SK-N-SH (cell line): Measurements from ENCODE around the gene PDGFA. TPM values are rescaled to one million over a fixed set of nuclear protein-coding genes. Genes with fewer than 3 reads are reported as not detected.
A peak's percentile ranks its signal among the peaks of the same experiment; 100 is the strongest.

Experiments used
- CTCF ChIA-PET: fragments of 300-600, 350-600 bp; formaldehyde crosslinking; extraction: SDS; loops from one replicate; lab custom pipeline; 2021; lab: Yijun Ruan, JAX
- POLR2A ChIA-PET: fragments of 350-600 bp; sonication (Branson Sonifier 250); formaldehyde crosslinking; extraction: SDS; loops from one replicate; lab custom pipeline; 2020; ENCODE audit warnings: antibody characterized with exemption, inconsistent platforms; lab: Yijun Ruan, JAX
- DNase-seq: peaks from one replicate; pipeline ENCODE4 v3.0.0; 2012
- H2AFZ ChIP-seq: fragments of 200-600 bp; sonication (generic); 2 replicates; pipeline ENCODE4 v1.8.1; 2016; ENCODE audit warnings: antibody characterized with exemption, mild to moderate bottlenecking, low read depth
- H3F3A ChIP-seq: fragments of 200-600 bp; sonication (generic); replicated peaks from 2 replicates; pipeline ENCODE3; 2016; ENCODE audit warnings: antibody characterized with exemption, mild to moderate bottlenecking; ENCODE audit not compliant: insufficient read depth
- H3K27ac ChIP-seq, 2 experiments: fragments of 200-500 bp in 1 of 2; fragments of 200-600 bp in 1 of 2; sonication (Bioruptor generic) in 1 of 2; sonication (generic), shearing (Covaris generic) in 1 of 2; 2 replicates each; pipeline versions ENCODE4 v1.5.1 to v1.6.1; 2014 to 2016; ENCODE audit warnings: low read depth in 2 of 2, inconsistent platforms in 1 of 2, low read length in 1 of 2, mild to moderate bottlenecking in 1 of 2, mixed read lengths in 1 of 2
- H3K27me3 ChIP-seq: fragments of 200-600 bp; sonication (generic), shearing (Covaris generic); 2 replicates; pipeline ENCODE4 v1.6.1; 2016; ENCODE audit warnings: mixed run types; ENCODE audit not compliant: insufficient read depth
- H3K36me3 ChIP-seq, 2 experiments: fragments of 200-500 bp in 1 of 2; fragments of 200-600 bp in 1 of 2; sonication (Bioruptor generic) in 1 of 2; sonication (generic) in 1 of 2; replicated peaks in 1 of 2; 2 replicates each; pipeline versions ENCODE3 to v1.5.1; 2014 to 2016; ENCODE audit warnings: low read length in 1 of 2, mild to moderate bottlenecking in 1 of 2; ENCODE audit not compliant: insufficient read depth in 2 of 2, control insufficient read depth in 1 of 2
- H3K4me1 ChIP-seq, 2 experiments: fragments of 200-500 bp in 1 of 2; fragments of 200-600 bp in 1 of 2; sonication (Bioruptor generic) in 1 of 2; sonication (generic), shearing (Covaris generic) in 1 of 2; 2 replicates each; pipeline versions ENCODE4 v1.5.1 to v1.6.1; 2014 to 2016; ENCODE audit warnings: low read depth in 1 of 2, low read length in 1 of 2, mixed run types in 1 of 2; ENCODE audit not compliant: insufficient read depth in 2 of 2, control insufficient read depth in 1 of 2
- H3K4me2 ChIP-seq: fragments of 200-600 bp; sonication (generic), shearing (Covaris generic); 2 replicates; pipeline ENCODE4 v1.6.1; 2017; ENCODE audit warnings: mixed run types
- H3K4me3 ChIP-seq, 2 experiments: fragments of 200-500 bp in 1 of 2; fragments of 200-600 bp in 1 of 2; sonication (Bioruptor generic) in 1 of 2; sonication (generic), shearing (Covaris generic) in 1 of 2; 2 replicates each; pipeline versions ENCODE4 v1.5.1 to v1.8.1; 2014 to 2016; ENCODE audit warnings: low read depth in 2 of 2, inconsistent platforms in 1 of 2, low read length in 1 of 2, mild to moderate bottlenecking in 1 of 2, mixed read lengths in 1 of 2, moderate library complexity in 1 of 2
- H3K79me2 ChIP-seq: fragments of 200-600 bp; sonication (generic); 2 replicates; pipeline ENCODE4 v1.8.1; 2017; ENCODE audit warnings: mild to moderate bottlenecking; ENCODE audit not compliant: insufficient read depth
- H3K9ac ChIP-seq: fragments of 200-600 bp; sonication (generic); 2 replicates; pipeline ENCODE4 v1.6.1; 2017; ENCODE audit warnings: mixed run types
- H3K9me2 ChIP-seq: fragments of 200-600 bp; sonication (generic); 2 replicates; pipeline ENCODE4 v1.6.1; 2017; ENCODE audit warnings: mixed run types
- H3K9me3 ChIP-seq: fragments of 200-600 bp; sonication (generic); 2 replicates; pipeline ENCODE4 v1.6.1; 2017; ENCODE audit warnings: mixed run types, mild to moderate bottlenecking, moderate library complexity
- H4K20me1 ChIP-seq: fragments of 200-600 bp; sonication (generic); 2 replicates; pipeline ENCODE4 v1.6.1; 2017; ENCODE audit warnings: mild to moderate bottlenecking, mixed run types; ENCODE audit not compliant: insufficient read depth
- FOSL2 ChIP-seq: IDR thresholded peaks from 2 replicates; pipeline ENCODE4 v1.4.0; 2012; ENCODE audit warnings: low read depth, mild to moderate bottlenecking, moderate library complexity, borderline replicate concordance
- GABPA ChIP-seq: IDR thresholded peaks from 2 replicates; pipeline ENCODE4 v1.4.0; 2012; ENCODE audit warnings: low read depth, mild to moderate bottlenecking
- GATA2 ChIP-seq: sonication (generic); formaldehyde crosslinking; IDR thresholded peaks from 2 replicates; pipeline ENCODE4 v1.5.0; 2020; ENCODE audit warnings: mild to moderate bottlenecking, missing genetic modification reagents
- JUND ChIP-seq: IDR thresholded peaks from 2 replicates; pipeline ENCODE4 v1.4.0; 2012
- MEF2A ChIP-seq: IDR thresholded peaks from 2 replicates; pipeline ENCODE4 v1.4.0; 2012; ENCODE audit warnings: low read depth, borderline replicate concordance
- MXI1 ChIP-seq: IDR thresholded peaks from 2 replicates; pipeline ENCODE4 v1.6.1; 2012; ENCODE audit warnings: mild to moderate bottlenecking, low read depth, low read length, improper control_type of control experiment
- NFIC ChIP-seq: IDR thresholded peaks from 2 replicates; pipeline ENCODE4 v1.4.0; 2012; ENCODE audit warnings: borderline replicate concordance
- POLR2AphosphoS5 ChIP-seq: IDR thresholded peaks from 2 replicates; pipeline ENCODE4 v1.6.1; 2012; ENCODE audit warnings: low read depth, low read length
- RAD21 ChIP-seq: IDR thresholded peaks from 2 replicates; pipeline ENCODE4 v1.6.1; 2012; ENCODE audit warnings: mild to moderate bottlenecking, low read length
- TAF1 ChIP-seq: IDR thresholded peaks from 2 replicates; pipeline ENCODE4 v1.6.1; 2012; ENCODE audit warnings: low read depth, mild to moderate bottlenecking, low read length, moderate library complexity, borderline replicate concordance
- TCF12 ChIP-seq: IDR thresholded peaks from 2 replicates; pipeline ENCODE4 v1.4.0; 2012
- YY1 ChIP-seq: IDR thresholded peaks from 2 replicates; pipeline ENCODE4 v1.4.0; 2012; ENCODE audit warnings: low read depth, mild to moderate bottlenecking
- WGBS: methylation state at CpG from one replicate; pipeline ENCODE4 v1.1.6; 2017; ENCODE audit warnings: low lambda C conversion rate; 5-methylcytosine and 5-hydroxymethylcytosine counted together
- polyA plus RNA-seq, 3 experiments: library from polyadenylated mRNA; depleted of rRNA; stranded (reverse); fragments of >200 nt; gene quantifications; 2 replicates each; pipeline ENCODE4 v1.2.3, GENCODE V29; 2012
- TF ChIP-seq, protein P1 (sequence below): IDR thresholded peaks from 2 replicates; pipeline ENCODE4 v1.4.0; 2012; ENCODE audit warnings: low read depth, borderline replicate concordance
- TF ChIP-seq, protein P2 (sequence below): IDR thresholded peaks from 2 replicates; pipeline ENCODE4 v1.4.0; 2012; ENCODE audit warnings: low read depth

Gene PDGFA
- polyA plus RNA-seq, 1 of the 3 experiments (the other 2 are of a cell fraction): 18.9 TPM

DNA sequence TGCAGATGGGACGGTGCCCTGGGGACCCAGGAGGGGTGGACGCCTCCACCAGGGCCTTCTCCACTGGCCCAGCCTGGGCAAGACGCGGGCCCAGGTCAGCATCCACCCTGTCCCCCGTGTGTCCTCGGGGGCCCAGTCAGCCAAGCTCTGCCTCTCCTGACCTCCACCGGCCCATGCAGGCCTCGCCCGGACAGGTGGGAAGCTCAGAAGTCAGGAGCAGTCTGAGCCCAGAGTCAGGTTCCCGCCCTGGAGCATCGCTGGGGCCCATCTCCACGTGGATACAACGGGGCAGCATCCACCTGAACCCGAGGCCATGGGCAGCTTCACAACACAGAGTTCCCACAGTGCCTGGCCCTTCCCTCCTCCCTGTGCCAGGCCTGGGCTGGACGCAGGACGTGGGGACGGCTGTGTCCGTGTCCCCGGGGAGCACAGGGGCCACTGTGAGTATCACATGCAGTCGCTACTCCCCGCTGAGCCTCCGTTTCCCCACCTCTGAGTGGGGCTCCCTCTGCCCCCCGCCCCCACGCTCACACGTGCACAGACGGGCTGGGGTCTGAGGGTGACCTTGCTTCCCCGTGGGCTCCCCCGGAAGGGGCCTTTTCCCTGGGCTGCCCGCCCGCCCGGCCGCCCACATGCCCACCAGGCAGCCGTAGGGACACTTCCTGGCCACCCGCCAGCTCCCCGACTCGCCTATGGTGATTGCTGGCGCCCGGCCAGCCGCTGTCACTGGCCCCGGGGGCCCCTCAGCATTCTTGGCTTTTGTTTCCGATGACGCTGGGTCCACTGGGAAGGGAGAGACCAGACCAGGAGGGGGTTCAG lies 64.3 kb downstream of the PDGFA start:
- H3K79me2 ChIP-seq: no peaks in the 10 kb centered on the region
- CTCF ChIA-PET: no interaction called here
- peak overlapping the region; percentile 61; the same call in 1 of the 2 replicates for H3K4me2 ChIP-seq
- no peaks in the 10 kb centered on the region for H3K36me3 ChIP-seq
- DNase-seq: peak; percentile 99
- H3K27ac ChIP-seq: no peak overlapping the region
- H3K27me3 ChIP-seq: no peaks in the 10 kb centered on the region
- H4K20me1 ChIP-seq: no peaks in the 10 kb centered on the region
- H3K4me1 ChIP-seq: peaks cover 5 to 8% of the 10 kb centered on the region in 2 experiments; a peak in 2 of 4 replicates
- H3K4me3 ChIP-seq: no peak overlapping the region
- H3K9me2 ChIP-seq: no peaks in the 10 kb centered on the region
- no peak for TF ChIP-seq TAF1
- TF ChIP-seq NFIC: peak; percentile 94
- TF ChIP-seq MEF2A: no peak
- no peak for TF ChIP-seq MXI1
- no peak for TF ChIP-seq POLR2AphosphoS5
- TF ChIP-seq, all 33 proteins: peak for 1
- POLR2A ChIA-PET: no interaction called here
- Histone ChIP-seq H2AFZ (no peak overlapping the region), H3F3A (no peaks in the 10 kb centered on the region), H3K9me3 (no peaks in the 10 kb centered on the region), H3K9ac (no peak overlapping the region)
- 40% methylated on average over 21 of the region's 42 CpGs for WGBS

DNA sequence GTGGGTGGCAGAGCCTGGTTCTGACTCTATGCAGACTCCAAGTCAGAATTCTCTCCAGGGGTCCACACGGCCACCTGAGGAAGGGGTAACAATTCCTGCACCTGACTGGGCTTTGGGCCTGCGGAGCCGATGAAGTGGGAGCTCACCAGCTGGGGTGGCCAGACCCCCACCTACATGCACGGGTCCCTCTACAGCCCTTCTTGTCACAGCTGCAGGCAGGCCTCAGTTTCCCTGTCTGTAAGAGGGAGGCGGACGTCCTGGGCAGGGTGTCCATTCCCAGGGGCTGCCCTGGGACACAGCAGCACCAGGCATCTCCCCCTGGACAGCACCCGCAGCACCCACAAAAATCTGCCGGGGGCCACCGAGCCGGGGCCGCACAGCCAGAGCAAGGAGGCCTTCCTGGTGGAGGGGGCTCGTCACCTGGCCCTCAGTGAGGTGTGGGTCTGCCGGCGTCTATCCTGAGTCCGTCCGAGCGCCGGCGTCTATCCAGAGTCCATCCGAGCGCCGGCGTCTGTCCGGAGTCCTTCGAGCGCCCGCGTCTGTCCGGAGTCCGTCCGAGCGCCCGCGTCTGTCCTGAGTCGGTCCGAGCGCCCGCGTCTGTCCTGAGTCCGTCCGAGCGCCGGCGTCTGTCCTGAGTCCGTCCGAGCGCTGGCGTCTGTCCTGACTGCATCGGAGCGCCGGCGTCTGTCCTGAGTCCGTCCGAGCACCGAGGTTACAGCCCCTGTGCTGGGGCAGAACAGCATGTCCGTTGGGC lies 65.1 kb downstream of the PDGFA start:
- POLR2A ChIA-PET: no interaction called here
- H3K79me2 ChIP-seq: no peaks in the 10 kb centered on the region
- H3K9me3 ChIP-seq: no peaks in the 10 kb centered on the region
- H2AFZ ChIP-seq: no peak overlapping the region
- no peak overlapping the region for H3K9ac ChIP-seq
- no peaks in the 10 kb centered on the region for H3K36me3 ChIP-seq
- no peaks in the 10 kb centered on the region for H4K20me1 ChIP-seq
- WGBS: 94% methylated on average over 49 of the region's 56 CpGs
- H3K27me3 ChIP-seq: no peaks in the 10 kb centered on the region
- no peak for DNase-seq
- H3K4me1 ChIP-seq: peaks cover 5 to 8% of the 10 kb centered on the region in 2 experiments; a peak in 2 of 4 replicates
- TF ChIP-seq TAF1: no peak
- TF ChIP-seq FOSL2: no peak
- CTCF ChIA-PET: no interaction called here
- no peak overlapping the region for H3K27ac ChIP-seq
- H3K4me2 ChIP-seq: no peak overlapping the region
- H3K9me2 ChIP-seq: no peaks in the 10 kb centered on the region
- H3K4me3 ChIP-seq: no peak overlapping the region
- no peaks in the 10 kb centered on the region for H3F3A ChIP-seq

DNA sequence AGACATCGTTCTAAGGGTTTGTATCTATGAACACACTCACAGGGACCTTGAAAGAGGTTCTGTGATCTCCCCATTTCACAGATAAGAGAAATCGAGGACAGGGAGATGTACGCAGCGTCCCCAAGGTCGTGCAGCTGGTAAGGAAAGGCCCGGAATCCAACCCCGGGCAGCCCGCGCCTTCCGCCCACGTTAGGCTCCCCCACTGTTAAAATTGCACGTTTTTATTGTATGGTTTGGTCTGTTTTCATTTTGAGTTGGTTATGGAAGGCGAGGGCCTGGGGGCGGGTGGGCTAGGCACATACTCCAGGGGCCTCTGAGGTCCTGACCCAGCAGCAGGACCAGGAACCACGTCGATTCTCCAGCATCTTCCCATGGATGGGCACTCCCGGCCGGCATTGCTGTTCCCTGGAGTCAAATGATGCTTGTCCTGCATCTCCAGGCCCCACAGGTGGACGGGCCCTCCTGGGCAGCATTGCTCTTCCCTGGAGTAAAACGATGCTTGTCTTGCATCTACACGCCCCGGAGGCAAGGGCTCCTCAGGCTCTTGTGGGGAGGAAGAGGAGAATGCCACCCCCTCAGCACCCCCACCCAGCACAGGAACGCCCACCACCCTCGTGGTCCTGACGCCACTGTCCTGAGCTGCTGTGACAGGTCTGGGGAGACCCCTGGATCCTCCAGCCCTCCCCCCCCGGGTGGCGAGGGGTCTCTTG lies 65.9 kb downstream of the PDGFA start:
- DNase-seq: no peak
- Histone ChIP-seq H3K4me1 (peaks cover 5 to 8% of the 10 kb centered on the region in 2 experiments; a peak in 2 of 4 replicates), H3K4me3 (no peak overlapping the region), H3K36me3 (no peaks in the 10 kb centered on the region), H3K79me2 (no peaks in the 10 kb centered on the region), H4K20me1 (no peaks in the 10 kb centered on the region), H3K27me3 (no peaks in the 10 kb centered on the region), H3K9ac (no peak overlapping the region), H3K9me3 (no peaks in the 10 kb centered on the region), H3F3A (no peaks in the 10 kb centered on the region), H3K4me2 (no peak overlapping the region), H2AFZ (no peak overlapping the region), H3K27ac (no peak overlapping the region), H3K9me2 (no peaks in the 10 kb centered on the region)
- WGBS: 84% methylated on average over 27 of the region's 27 CpGs
- ChIA-PET CTCF (no interaction called here), POLR2A (no interaction called here)
- no peak for TF ChIP-seq NFIC
- TF ChIP-seq MEF2A: no peak
- TF ChIP-seq MXI1: no peak
- no peak for TF ChIP-seq YY1
- TF ChIP-seq, protein P1, sequence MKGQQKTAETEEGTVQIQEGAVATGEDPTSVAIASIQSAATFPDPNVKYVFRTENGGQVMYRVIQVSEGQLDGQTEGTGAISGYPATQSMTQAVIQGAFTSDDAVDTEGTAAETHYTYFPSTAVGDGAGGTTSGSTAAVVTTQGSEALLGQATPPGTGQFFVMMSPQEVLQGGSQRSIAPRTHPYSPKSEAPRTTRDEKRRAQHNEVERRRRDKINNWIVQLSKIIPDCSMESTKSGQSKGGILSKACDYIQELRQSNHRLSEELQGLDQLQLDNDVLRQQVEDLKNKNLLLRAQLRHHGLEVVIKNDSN: no peak
- no peak for TF ChIP-seq TCF12
- TF ChIP-seq RAD21: no peak
- no peak for TF ChIP-seq GABPA
- TF ChIP-seq JUND: no peak
- TF ChIP-seq GATA2 (CRISPR knock-in tag): no peak
- TF ChIP-seq, protein P2, sequence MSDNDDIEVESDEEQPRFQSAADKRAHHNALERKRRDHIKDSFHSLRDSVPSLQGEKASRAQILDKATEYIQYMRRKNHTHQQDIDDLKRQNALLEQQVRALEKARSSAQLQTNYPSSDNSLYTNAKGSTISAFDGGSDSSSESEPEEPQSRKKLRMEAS: no peak
